DND-41 (cell line): Measurements from ENCODE around the gene SALL1.
A peak's percentile ranks its signal among the peaks of the same experiment; 100 is the strongest.

Experiments
- ATAC-seq: fragments of 200-7000 bp; cut with Tn5 transposase; 3 replicates; pipeline ENCODE4 v1.9.1; 2021; ENCODE audit warnings: low read depth; ENCODE audit not compliant: insufficient read depth
- DNase-seq: peaks from one replicate; pipeline ENCODE4 v3.0.0-alpha.2; 2020
- H2AFZ ChIP-seq: 2 replicates; pipeline ENCODE4 v1.6.0; 2012; ENCODE audit warnings: low read depth, low read length
- H3K27ac ChIP-seq: 2 replicates; pipeline ENCODE4 v1.5.1; 2012; ENCODE audit warnings: low read length, inconsistent platforms
- H3K27me3 ChIP-seq: fragments of 200-600 bp; sonication (generic); 2 replicates; pipeline ENCODE4 v1.6.0; 2012; ENCODE audit warnings: low read length, mild to moderate bottlenecking, inconsistent platforms; ENCODE audit not compliant: insufficient read depth, poor library complexity
- H3K36me3 ChIP-seq: 2 replicates; pipeline ENCODE4 v1.5.1; 2012; ENCODE audit warnings: low read length, inconsistent platforms; ENCODE audit not compliant: insufficient read depth
- H3K4me1 ChIP-seq: 2 replicates; pipeline ENCODE4 v1.5.1; 2012; ENCODE audit warnings: mild to moderate bottlenecking, low read length; ENCODE audit not compliant: insufficient read depth
- H3K4me2 ChIP-seq: 2 replicates; pipeline ENCODE4 v1.6.0; 2012; ENCODE audit warnings: mild to moderate bottlenecking, moderate library complexity, low read length, inconsistent platforms; ENCODE audit not compliant: insufficient read depth
- H3K4me3 ChIP-seq, 2 experiments: fragments of 200-600 bp in 1 of 2; shearing (Covaris generic) in 1 of 2; 2 replicates each; pipeline ENCODE4 v1.5.1; 2012 to 2016; ENCODE audit warnings: inconsistent platforms in 2 of 2, low read length in 2 of 2, mild to moderate bottlenecking in 2 of 2, low read depth in 1 of 2, moderate library complexity in 1 of 2
- H3K79me2 ChIP-seq: 2 replicates; pipeline ENCODE4 v1.6.0; 2012; ENCODE audit warnings: low read length, inconsistent platforms; ENCODE audit not compliant: insufficient read depth
- H3K9ac ChIP-seq: 2 replicates; pipeline ENCODE4 v1.6.0; 2012; ENCODE audit warnings: low read depth, mild to moderate bottlenecking, inconsistent platforms, low read length, moderate library complexity
- H3K9me3 ChIP-seq: 2 replicates; pipeline ENCODE4 v1.5.1; 2012; ENCODE audit warnings: low read length, moderate library complexity, mild to moderate bottlenecking, inconsistent platforms; ENCODE audit not compliant: insufficient read depth, severe bottlenecking
- H4K20me1 ChIP-seq: 2 replicates; pipeline ENCODE4 v1.6.0; 2012; ENCODE audit warnings: low read length; ENCODE audit not compliant: insufficient read depth
- EZH2 ChIP-seq: IDR thresholded peaks from 3 replicates; pipeline ENCODE4 v1.6.1; 2012; ENCODE audit warnings: borderline replicate concordance, low read depth, mild to moderate bottlenecking, moderate library complexity, low read length, inconsistent platforms; ENCODE audit not compliant: severe bottlenecking
- TF ChIP-seq, protein P1 (sequence below): IDR thresholded peaks from 2 replicates; pipeline ENCODE4 v1.5.1; 2012; ENCODE audit warnings: borderline replicate concordance, low read length, moderate library complexity, mild to moderate bottlenecking; ENCODE audit not compliant: poor library complexity, severe bottlenecking; ENCODE audit errors: extremely low read depth

The SALL1 gene

GRCh38 chr16:51161440-51162195, 10.5 kb upstream of the SALL1 start:
- DNase-seq (peak; percentile 32), ATAC-seq (peak; percentile 56; the same call in 2 of the 3 replicates)
- Histone ChIP-seq H3K79me2 (no peaks in the 10 kb centered on the region), H3K9me3 (no peaks in the 10 kb centered on the region), H3K4me3 (no peak overlapping the region), H3K36me3 (no peaks in the 10 kb centered on the region), H3K4me1 (peaks cover 4% of the 10 kb centered on the region; the same call in 1 of the 2 replicates), H2AFZ (no peak overlapping the region), H3K27me3 (no peaks in the 10 kb centered on the region), H3K27ac (no peak overlapping the region), H3K4me2 (no peak overlapping the region), H4K20me1 (no peaks in the 10 kb centered on the region), H3K9ac (no peak overlapping the region)
- TF ChIP-seq, protein P1, sequence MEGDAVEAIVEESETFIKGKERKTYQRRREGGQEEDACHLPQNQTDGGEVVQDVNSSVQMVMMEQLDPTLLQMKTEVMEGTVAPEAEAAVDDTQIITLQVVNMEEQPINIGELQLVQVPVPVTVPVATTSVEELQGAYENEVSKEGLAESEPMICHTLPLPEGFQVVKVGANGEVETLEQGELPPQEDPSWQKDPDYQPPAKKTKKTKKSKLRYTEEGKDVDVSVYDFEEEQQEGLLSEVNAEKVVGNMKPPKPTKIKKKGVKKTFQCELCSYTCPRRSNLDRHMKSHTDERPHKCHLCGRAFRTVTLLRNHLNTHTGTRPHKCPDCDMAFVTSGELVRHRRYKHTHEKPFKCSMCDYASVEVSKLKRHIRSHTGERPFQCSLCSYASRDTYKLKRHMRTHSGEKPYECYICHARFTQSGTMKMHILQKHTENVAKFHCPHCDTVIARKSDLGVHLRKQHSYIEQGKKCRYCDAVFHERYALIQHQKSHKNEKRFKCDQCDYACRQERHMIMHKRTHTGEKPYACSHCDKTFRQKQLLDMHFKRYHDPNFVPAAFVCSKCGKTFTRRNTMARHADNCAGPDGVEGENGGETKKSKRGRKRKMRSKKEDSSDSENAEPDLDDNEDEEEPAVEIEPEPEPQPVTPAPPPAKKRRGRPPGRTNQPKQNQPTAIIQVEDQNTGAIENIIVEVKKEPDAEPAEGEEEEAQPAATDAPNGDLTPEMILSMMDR = no peak
- no peak for TF ChIP-seq EZH2

DNA sequence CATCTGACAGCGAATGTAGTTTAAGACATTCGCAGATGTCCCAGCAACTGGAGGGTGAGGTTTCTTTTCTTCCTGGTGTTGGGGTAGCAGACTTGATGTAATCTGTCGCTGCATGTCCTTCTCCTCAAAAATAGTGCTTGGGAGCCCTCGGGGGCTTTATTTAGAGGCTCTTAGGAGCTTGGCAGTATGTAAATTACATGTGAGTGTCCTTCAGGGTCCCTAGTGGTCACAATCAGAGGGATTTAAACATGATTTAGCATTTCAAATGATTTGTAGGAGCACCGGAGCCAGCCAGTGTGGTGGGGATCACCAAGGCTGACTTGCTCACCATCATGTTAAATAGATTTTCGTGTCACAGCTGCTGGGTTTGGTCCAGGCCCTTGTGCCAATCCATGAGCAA, 8.8 kb upstream of the SALL1 start:
- Histone ChIP-seq H3K36me3 (no peaks in the 10 kb centered on the region), H3K4me3 (no peak overlapping the region), H3K79me2 (no peaks in the 10 kb centered on the region), H3K9ac (no peak overlapping the region), H3K4me2 (no peak overlapping the region), H3K4me1 (peaks cover 4% of the 10 kb centered on the region; the same call in 1 of the 2 replicates), H2AFZ (no peak overlapping the region), H3K27ac (no peak overlapping the region), H4K20me1 (no peaks in the 10 kb centered on the region), H3K27me3 (no peaks in the 10 kb centered on the region), H3K9me3 (peaks cover 3% of the 10 kb centered on the region)
- TF ChIP-seq, protein P1 = no peak
- TF ChIP-seq EZH2 = no peak
- ATAC-seq (no peak), DNase-seq (no peak)

DNA sequence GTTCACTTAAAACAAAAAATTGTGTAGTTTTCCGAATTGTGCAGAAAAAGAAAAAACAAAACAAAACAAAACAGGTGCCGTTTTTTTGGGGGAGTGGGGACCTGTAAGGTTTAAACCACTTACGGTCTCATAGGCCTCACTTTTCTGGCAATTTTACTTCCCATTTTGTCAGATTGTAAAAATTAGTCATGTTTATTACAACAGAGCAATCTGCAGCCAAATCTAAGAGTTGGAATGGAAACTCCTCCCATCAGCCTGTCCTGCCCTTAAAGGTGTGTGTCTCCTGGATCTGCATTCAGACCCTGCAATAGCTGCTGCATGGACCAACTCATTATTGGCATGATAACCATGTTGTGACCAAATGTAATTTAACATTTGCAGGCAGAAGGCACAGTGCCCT, 8.2 kb upstream of the SALL1 start:
- Histone ChIP-seq H3K9ac (no peak overlapping the region), H3K79me2 (no peaks in the 10 kb centered on the region), H3K9me3 (peaks cover 6% of the 10 kb centered on the region), H3K27me3 (no peaks in the 10 kb centered on the region), H3K4me2 (no peak overlapping the region), H2AFZ (no peak overlapping the region), H4K20me1 (no peaks in the 10 kb centered on the region), H3K36me3 (no peaks in the 10 kb centered on the region), H3K27ac (no peak overlapping the region), H3K4me3 (no peak overlapping the region), H3K4me1 (peaks cover 4% of the 10 kb centered on the region; the same call in 1 of the 2 replicates)
- no peak for ATAC-seq
- no peak for DNase-seq
- TF ChIP-seq, protein P1 = no peak
- TF ChIP-seq EZH2 = no peak
